Adrenal gland (tissue), 5 donors: ENCODE data around the gene NMU.

Experiments
- POLR2A ChIP-seq, 2 donors: fragments of 450-650 bp; IDR thresholded peaks; one replicate each; pipeline ENCODE4 v1.6.1; 2017; ENCODE audit warnings: antibody characterized with exemption in 2 of 2, mild to moderate bottlenecking in 2 of 2, moderate library complexity in 1 of 2
- TF ChIP-seq, protein P1 (sequence below), 6 experiments: fragments of 450-650 bp in 4 of 6; fragments of 200-600 bp in 2 of 6; sonication (generic) in 1 of 6; IDR thresholded peaks; 1 replicate in 5 of 6; 2 replicates in 1 of 6; pipeline versions ENCODE4 v1.5.1 to v1.8.0; 2016 to 2021; ENCODE audit warnings: antibody characterized with exemption in 6 of 6, mild to moderate bottlenecking in 2 of 6, moderate library complexity in 1 of 6
- donor health status: DM: no; HTN: no; CAD: no.

- TF ChIP-seq, protein P1, sequence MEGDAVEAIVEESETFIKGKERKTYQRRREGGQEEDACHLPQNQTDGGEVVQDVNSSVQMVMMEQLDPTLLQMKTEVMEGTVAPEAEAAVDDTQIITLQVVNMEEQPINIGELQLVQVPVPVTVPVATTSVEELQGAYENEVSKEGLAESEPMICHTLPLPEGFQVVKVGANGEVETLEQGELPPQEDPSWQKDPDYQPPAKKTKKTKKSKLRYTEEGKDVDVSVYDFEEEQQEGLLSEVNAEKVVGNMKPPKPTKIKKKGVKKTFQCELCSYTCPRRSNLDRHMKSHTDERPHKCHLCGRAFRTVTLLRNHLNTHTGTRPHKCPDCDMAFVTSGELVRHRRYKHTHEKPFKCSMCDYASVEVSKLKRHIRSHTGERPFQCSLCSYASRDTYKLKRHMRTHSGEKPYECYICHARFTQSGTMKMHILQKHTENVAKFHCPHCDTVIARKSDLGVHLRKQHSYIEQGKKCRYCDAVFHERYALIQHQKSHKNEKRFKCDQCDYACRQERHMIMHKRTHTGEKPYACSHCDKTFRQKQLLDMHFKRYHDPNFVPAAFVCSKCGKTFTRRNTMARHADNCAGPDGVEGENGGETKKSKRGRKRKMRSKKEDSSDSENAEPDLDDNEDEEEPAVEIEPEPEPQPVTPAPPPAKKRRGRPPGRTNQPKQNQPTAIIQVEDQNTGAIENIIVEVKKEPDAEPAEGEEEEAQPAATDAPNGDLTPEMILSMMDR (IDR thresholded peaks at IDR 0.05): no peak
- no peak for TF ChIP-seq POLR2A (IDR thresholded peaks at IDR 0.05)
Measured at GRCh38 chr4:55635741-55636655, at the start of gene NMU.
